HEK293 (cell line): ENCODE results near the gene ELF1.

Experiments
- CTCF ChIA-PET: fragments of 350-600 bp; formaldehyde crosslinking; extraction: SDS; loops from one replicate; lab custom pipeline; 2021; ENCODE audit warnings: antibody characterized with exemption; lab: Yijun Ruan, JAX
- POLR2A ChIA-PET: fragments of 300-600 bp; formaldehyde crosslinking; extraction: SDS; loops from one replicate; lab custom pipeline; 2020; ENCODE audit warnings: antibody characterized with exemption, inconsistent platforms; lab: Yijun Ruan, JAX
- H3K27ac ChIP-seq: fragments of 200-500 bp; sonication (Bioruptor generic); 2 replicates; pipeline ENCODE4 v1.5.1; 2014; ENCODE audit warnings: low read depth, low read length, control low read depth, inconsistent platforms; ENCODE audit errors: extremely low read depth
- H3K36me3 ChIP-seq, 2 experiments: fragments of 200-500 bp in 1 of 2; sonication (Bioruptor generic) in 1 of 2; 1 replicate in 1 of 2; 2 replicates in 1 of 2; pipeline ENCODE4 v1.5.1; 2014 to 2017; ENCODE audit warnings: inconsistent platforms in 2 of 2, low read length in 2 of 2; ENCODE audit not compliant: control insufficient read depth in 2 of 2, insufficient read depth in 1 of 2
- H3K4me1 ChIP-seq: fragments of 200-500 bp; sonication (Bioruptor generic); 2 replicates; pipeline ENCODE4 v1.5.1; 2014; ENCODE audit warnings: mild to moderate bottlenecking, low read length, inconsistent platforms; ENCODE audit not compliant: control insufficient read depth, insufficient read depth
- H3K4me3 ChIP-seq: 2 replicates; pipeline ENCODE4 v1.5.1; 2011; ENCODE audit warnings: low read depth, mild to moderate bottlenecking, control low read depth, low read length, moderate library complexity
- H3K9me3 ChIP-seq: fragments of 200-500 bp; sonication (Bioruptor generic); 2 replicates; pipeline ENCODE4 v1.5.1; 2014; ENCODE audit warnings: low read depth, low read length, inconsistent platforms; ENCODE audit not compliant: control insufficient read depth, insufficient read depth
- ATF2 ChIP-seq: fragments of 450-650 bp; formaldehyde crosslinking; IDR thresholded peaks from 2 replicates; pipeline ENCODE4 v1.5.1; 2016; ENCODE audit warnings: missing biosample characterization, missing genetic modification characterization, low read depth
- BCL11A ChIP-seq: fragments of 450-650 bp; formaldehyde crosslinking; IDR thresholded peaks from 2 replicates; pipeline ENCODE4 v1.5.1; 2016; ENCODE audit warnings: low read depth, missing biosample characterization, missing genetic modification characterization
- FEZF1 ChIP-seq: fragments of 450-650 bp; formaldehyde crosslinking; IDR thresholded peaks from 2 replicates; pipeline ENCODE4 v1.5.1; 2016; ENCODE audit warnings: missing biosample characterization, missing genetic modification characterization
- KLF16 ChIP-seq: fragments of 450-650 bp; formaldehyde crosslinking; IDR thresholded peaks from 2 replicates; pipeline ENCODE4 v1.5.1; 2017; ENCODE audit warnings: missing biosample characterization, missing genetic modification characterization
- OVOL3 ChIP-seq: fragments of 450-650 bp; formaldehyde crosslinking; IDR thresholded peaks from 2 replicates; pipeline ENCODE4 v1.5.1; 2016; ENCODE audit warnings: missing biosample characterization, missing genetic modification characterization
- PBX3 ChIP-seq: sonication (generic); formaldehyde crosslinking; IDR thresholded peaks from 2 replicates; pipeline ENCODE4 v1.8.1; 2022; ENCODE audit warnings: mild to moderate bottlenecking, moderate library complexity, missing genetic modification reagents
- REPIN1 ChIP-seq: fragments of 450-650 bp; formaldehyde crosslinking; IDR thresholded peaks from 2 replicates; pipeline ENCODE4 v1.5.1; 2017; ENCODE audit warnings: missing biosample characterization, missing genetic modification characterization, low read depth
- SP2 ChIP-seq: fragments of 450-650 bp; formaldehyde crosslinking; IDR thresholded peaks from 2 replicates; pipeline ENCODE4 v1.5.1; 2016; ENCODE audit warnings: missing biosample characterization, missing genetic modification characterization
- YY2 ChIP-seq: fragments of 450-650 bp; formaldehyde crosslinking; IDR thresholded peaks from 2 replicates; pipeline ENCODE4 v1.5.1; 2016; ENCODE audit warnings: missing biosample characterization, missing genetic modification characterization
- ZBTB20 ChIP-seq: fragments of 450-650 bp; formaldehyde crosslinking; IDR thresholded peaks from 2 replicates; pipeline ENCODE4 v1.5.1; 2016; ENCODE audit warnings: missing biosample characterization, missing genetic modification characterization
- ZNF146 ChIP-seq: fragments of 450-650 bp; formaldehyde crosslinking; IDR thresholded peaks from 2 replicates; pipeline ENCODE4 v1.5.1; 2016; ENCODE audit warnings: missing biosample characterization, missing genetic modification characterization
- ZNF18 ChIP-seq: fragments of 450-650 bp; formaldehyde crosslinking; IDR thresholded peaks from 2 replicates; pipeline ENCODE4 v1.5.1; 2016; ENCODE audit warnings: missing biosample characterization, missing genetic modification characterization
- ZNF26 ChIP-seq: fragments of 450-650 bp; formaldehyde crosslinking; IDR thresholded peaks from 2 replicates; pipeline ENCODE4 v1.5.1; 2016; ENCODE audit warnings: missing biosample characterization, missing genetic modification characterization
- ZNF280C ChIP-seq: fragments of 450-650 bp; formaldehyde crosslinking; IDR thresholded peaks from 2 replicates; pipeline ENCODE4 v1.5.1; 2016; ENCODE audit warnings: missing biosample characterization, missing genetic modification characterization
- ZNF362 ChIP-seq: fragments of 450-650 bp; formaldehyde crosslinking; IDR thresholded peaks from 2 replicates; pipeline ENCODE4 v1.5.1; 2016; ENCODE audit warnings: missing biosample characterization, missing genetic modification characterization
- ZNF48 ChIP-seq: fragments of 450-650 bp; formaldehyde crosslinking; IDR thresholded peaks from 2 replicates; pipeline ENCODE4 v1.5.1; 2016; ENCODE audit warnings: missing biosample characterization, missing genetic modification characterization
- ZNF692 ChIP-seq: fragments of 450-650 bp; formaldehyde crosslinking; IDR thresholded peaks from 2 replicates; pipeline ENCODE4 v1.5.1; 2016; ENCODE audit warnings: missing biosample characterization, missing genetic modification characterization
- ZNF837 ChIP-seq: fragments of 450-650 bp; formaldehyde crosslinking; IDR thresholded peaks from 2 replicates; pipeline ENCODE4 v1.5.1; 2016; ENCODE audit warnings: missing biosample characterization, missing genetic modification characterization
- ZSCAN16 ChIP-seq: fragments of 450-650 bp; formaldehyde crosslinking; IDR thresholded peaks from 2 replicates; pipeline ENCODE4 v1.5.1; 2016; ENCODE audit warnings: missing biosample characterization, missing genetic modification characterization
- ZXDB ChIP-seq: fragments of 450-650 bp; formaldehyde crosslinking; IDR thresholded peaks from 2 replicates; pipeline ENCODE4 v1.5.1; 2016; ENCODE audit warnings: missing biosample characterization, missing genetic modification characterization

ELF1 gene

GRCh38 chr13:40958655-40959054 lies 60.5 kb downstream of the ELF1 start:
- peaks cover 3 to 15% of the 10 kb centered on the region in 2 experiments; a peak in 2 of 3 replicates for H3K36me3 ChIP-seq
- H3K4me3 ChIP-seq, result no peak overlapping the region
- no peaks in the 10 kb centered on the region for H3K9me3 ChIP-seq
- CTCF ChIA-PET, result no interaction called here
- TF ChIP-seq ATF2 (tag by site-specific recombination) (peak; percentile 64; the same call in 1 of the 2 replicates), OVOL3 (no peak)
- POLR2A ChIA-PET, result no interaction called here
- no peak overlapping the region for H3K27ac ChIP-seq
- no peaks in the 10 kb centered on the region for H3K4me1 ChIP-seq

- Histone ChIP-seq H3K36me3 (peaks cover 8 to 28% of the 10 kb centered on the region in 2 experiments), H3K27ac (no peak overlapping the region), H3K9me3 (no peaks in the 10 kb centered on the region), H3K4me3 (no peak overlapping the region), H3K4me1 (no peaks in the 10 kb centered on the region; the same call in 1 of the 2 replicates)
- no peak for TF ChIP-seq ZNF18 (tag by site-specific recombination)
- no peak for TF ChIP-seq BCL11A
- TF ChIP-seq YY2 (tag by site-specific recombination), result no peak
- TF ChIP-seq SP2 (tag by site-specific recombination), result no peak
- CTCF ChIA-PET, result no interaction called here
- POLR2A ChIA-PET, result no interaction called here
Measured at GRCh38 chr13:40946485-40946884, 72.6 kb downstream of the ELF1 start.

- Histone ChIP-seq H3K9me3 (no peaks in the 10 kb centered on the region), H3K27ac (no peak overlapping the region), H3K4me1 (no peaks in the 10 kb centered on the region; the same call in 1 of the 2 replicates), H3K4me3 (no peak overlapping the region), H3K36me3 (peaks cover 0 to 21% of the 10 kb centered on the region in 2 experiments; a peak in 2 of 3 replicates)
- POLR2A ChIA-PET, result no interaction called here
- CTCF ChIA-PET, result no interaction called here
- TF ChIP-seq KLF16 (tag by site-specific recombination), result no peak
- no peak for TF ChIP-seq ZNF362 (tag by site-specific recombination)
- TF ChIP-seq ZNF837, result no peak
- TF ChIP-seq ZXDB (tag by site-specific recombination), result no peak
- TF ChIP-seq ZNF692, result no peak
- TF ChIP-seq FEZF1, result peak; percentile 38; the same call in 1 of the 2 replicates
- no peak for TF ChIP-seq ZNF26
- no peak for TF ChIP-seq REPIN1 (tag by site-specific recombination)
- TF ChIP-seq YY2 (tag by site-specific recombination), result no peak
- no peak for TF ChIP-seq PBX3 (CRISPR knock-in tag)
- no peak for TF ChIP-seq ZSCAN16
- no peak for TF ChIP-seq ZNF48 (tag by site-specific recombination)
- TF ChIP-seq ZNF280C (tag by site-specific recombination), result no peak
- TF ChIP-seq ZNF146 (tag by site-specific recombination), result no peak
- TF ChIP-seq ZBTB20 (tag by site-specific recombination), result no peak
Measured at GRCh38 chr13:40943073-40943472, 76.0 kb downstream of the ELF1 start.
